NCI-H82 treated with DMSO at 0.1 percent for 48 hours (cell line): Measurements from ENCODE around the gene AMOTL1.
"Not testable (repeated sequence)": the region's sequence is repeated elsewhere in the genome, so short reads cannot be mapped to it uniquely, and the experiment has no call there.

Source experiments
- DNase-seq: peaks from one replicate; lab custom pipeline; 2025; ENCODE audit not compliant: unreplicated experiment; lab: John Stamatoyannopoulos, UW

The AMOTL1 gene

GRCh38 chr11:94821439-94821838, 53.3 kb downstream of the AMOTL1 start:
- no peak for DNase-seq

GRCh38 chr11:94822080-94822479, 53.9 kb downstream of the AMOTL1 start:
- no peak for DNase-seq

- no peak for DNase-seq
Observed at GRCh38 chr11:94823102-94823732, 55.1 kb downstream of the AMOTL1 start.

- DNase-seq = no peak
Observed at GRCh38 chr11:94825031-94825430, 56.9 kb downstream of the AMOTL1 start.

- no peak for DNase-seq
Observed at GRCh38 chr11:94825481-94825880, 57.3 kb downstream of the AMOTL1 start.

GRCh38 chr11:94826415-94826814, 58.3 kb downstream of the AMOTL1 start:
- no peak for DNase-seq

- DNase-seq = no peak
Observed at GRCh38 chr11:94828088-94828487, 59.9 kb downstream of the AMOTL1 start.

- no peak for DNase-seq
Observed at GRCh38 chr11:94830722-94831510, 62.8 kb downstream of the AMOTL1 start.

GRCh38 chr11:94831529-94831928, 63.4 kb downstream of the AMOTL1 start:
- no peak for DNase-seq

GRCh38 chr11:94832604-94833235, 64.6 kb downstream of the AMOTL1 start:
- DNase-seq = no peak

GRCh38 chr11:94834911-94835593, 66.9 kb downstream of the AMOTL1 start:
- no peak for DNase-seq

GRCh38 chr11:94835594-94835927, 67.4 kb downstream of the AMOTL1 start:
- no peak for DNase-seq

- DNase-seq = no peak
Observed at GRCh38 chr11:94837317-94837716, 69.2 kb downstream of the AMOTL1 start.

GRCh38 chr11:94838027-94838731, 70.0 kb downstream of the AMOTL1 start:
- no peak for DNase-seq

GRCh38 chr11:94840209-94840608, 72.1 kb downstream of the AMOTL1 start:
- DNase-seq = no peak

GRCh38 chr11:94844031-94844430, 75.9 kb downstream of the AMOTL1 start:
- no peak for DNase-seq

- no peak for DNase-seq
Observed at GRCh38 chr11:94845622-94846021, 77.5 kb downstream of the AMOTL1 start.

- DNase-seq = no peak
Observed at GRCh38 chr11:94849839-94850238, 81.7 kb downstream of the AMOTL1 start.

GRCh38 chr11:94851864-94852636, 83.9 kb downstream of the AMOTL1 start:
- no peak for DNase-seq

GRCh38 chr11:94853288-94853687, 85.1 kb downstream of the AMOTL1 start:
- not testable (repeated sequence) for DNase-seq
